ENCODE measurements around the gene ZC3H12D.

Gene ZC3H12D

DNA sequence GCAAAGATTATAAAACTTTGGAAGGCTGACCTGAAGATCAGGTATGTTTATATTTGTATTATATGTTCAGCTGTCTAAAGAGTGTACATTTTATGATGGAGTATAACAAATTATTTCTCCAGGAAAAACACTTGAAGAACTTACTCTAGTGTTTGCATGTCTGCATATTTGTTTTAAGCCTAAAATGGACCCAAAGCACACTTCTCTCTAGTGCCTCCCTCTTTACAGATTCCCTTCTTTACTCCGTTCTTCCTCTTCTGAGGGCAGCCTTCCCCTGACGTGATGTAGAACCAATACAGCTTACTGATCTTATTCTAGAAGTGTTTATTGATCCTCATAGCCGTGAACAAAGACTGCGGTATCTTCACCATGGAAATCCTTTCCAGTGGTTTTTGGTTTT lies 70.8 kb downstream of the ZC3H12D start:
- DNase-seq (ENCODE audit: low spot score), result no peak

GRCh38 chr6:149410557-149410956 lies 74.3 kb downstream of the ZC3H12D start:
- no peak for DNase-seq (ENCODE audit: low spot score)

DNA sequence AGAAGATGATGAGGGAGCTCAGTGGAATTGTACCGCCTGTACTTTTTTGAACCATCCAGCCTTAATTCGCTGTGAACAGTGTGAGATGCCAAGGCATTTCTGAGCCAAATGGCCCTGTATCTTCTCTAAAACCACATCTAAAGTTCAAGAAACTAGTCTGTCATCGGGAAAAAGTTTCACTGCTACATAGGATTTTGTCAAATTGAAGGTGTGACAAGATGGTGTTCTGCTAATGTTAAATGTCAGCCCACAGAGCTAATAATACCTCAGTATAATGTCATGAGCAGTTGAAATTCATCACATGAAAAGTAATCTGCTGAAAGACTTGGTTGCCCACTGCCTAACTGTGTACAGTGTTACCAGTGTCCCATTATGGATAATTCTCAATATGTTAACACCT lies 75.2 kb downstream of the ZC3H12D start:
- no peak for DNase-seq (ENCODE audit: low spot score)

- DNase-seq (ENCODE audit: low spot score), result no peak
These were observed 78.7 kb downstream of the ZC3H12D start for GRCh38 chr6:149405823-149406765.

GRCh38 chr6:149403534-149403933 lies 81.3 kb downstream of the ZC3H12D start:
- no peak for DNase-seq (ENCODE audit: low spot score)

DNA sequence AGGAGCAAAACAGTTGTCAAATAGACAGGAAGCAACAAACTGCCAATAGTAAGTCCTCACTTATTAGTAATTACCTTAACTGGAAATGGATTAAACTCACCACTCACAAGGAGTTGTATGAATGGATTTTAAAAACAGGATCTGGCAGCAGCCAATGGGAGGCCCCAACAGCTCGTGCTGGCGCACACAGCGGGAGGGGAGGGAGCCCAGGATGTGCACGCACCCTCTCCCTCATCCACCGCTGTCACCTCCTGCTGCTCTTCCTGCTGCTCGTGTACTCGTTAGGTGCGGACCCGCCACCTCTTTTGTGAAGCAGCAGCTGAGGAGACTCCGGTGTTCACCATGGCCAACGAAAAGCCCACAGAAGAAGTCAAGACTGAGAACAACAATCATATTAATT lies 84.8 kb downstream of the ZC3H12D start, which contains the start of gene SUMO4:
Gene SUMO4 (plus strand): TSS at position 213 of the 400 bp plus-strand sequence. CDS start 130 bp downstream, at position 343.
- DNase-seq (ENCODE audit: low spot score), result no peak

DNA sequence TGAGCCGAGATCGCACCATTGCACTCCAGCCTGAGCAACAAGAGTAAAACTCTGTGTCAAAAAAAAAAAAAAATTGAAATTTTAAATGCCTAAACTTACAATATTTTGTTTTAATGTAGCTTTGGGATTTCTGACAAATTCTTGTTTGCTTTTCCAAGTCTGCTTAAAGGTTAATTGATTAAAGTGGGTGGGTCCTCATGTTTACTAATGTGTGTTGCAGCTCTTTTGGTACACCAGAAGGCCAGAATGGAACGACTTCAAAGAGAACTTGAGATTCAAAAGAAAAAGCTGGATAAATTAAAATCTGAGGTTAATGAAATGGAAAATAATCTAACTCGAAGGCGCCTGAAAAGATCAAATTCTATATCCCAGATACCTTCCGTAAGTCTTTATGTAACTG lies 87.4 kb downstream of the ZC3H12D start:
- no peak for DNase-seq (ENCODE audit: low spot score)
